MM.1S (cell line): Measurements from ENCODE around the gene ARHGAP26.

ENCODE experiments used
- CTCF ChIP-seq: fragments of 300-600 bp; sonication (generic); IDR thresholded peaks from 2 replicates; pipeline ENCODE4 v1.5.1; 2016; ENCODE audit warnings: antibody characterized with exemption, low read length, mixed read lengths
- EZH2 ChIP-seq: fragments of 300-600 bp; sonication (generic); optimal IDR thresholded peaks from 2 replicates; pipeline ENCODE3; 2017; ENCODE audit warnings: low read depth, mild to moderate bottlenecking, antibody characterized with exemption, low read length, mixed read lengths
- EZH2phosphoT487 ChIP-seq: fragments of 300-600 bp; sonication (generic); IDR thresholded peaks from 2 replicates; pipeline ENCODE4 v1.6.1; 2018; ENCODE audit warnings: antibody characterized with exemption, low read length

- TF ChIP-seq CTCF (no peak), EZH2 (no peak), EZH2phosphoT487 (no peak)
Measured at GRCh38 chr5:143064676-143065075, 294.5 kb downstream of the ARHGAP26 start.
